Measurements from ENCODE around the gene HYAL3.

Gene HYAL3

GRCh38 chr3:50298836-50299637 is at the start of gene HYAL3, which contains the start of gene NAA80:
Gene HYAL3, minus strand, starts transcription at chr3:50299405. Its CDS starts 3,803 bp downstream, at chr3:50295602.
Gene NAA80, minus strand, starts transcription at chr3:50299405. Its CDS starts 1,942 bp downstream, at chr3:50297463.
- peak; percentile 97 to 99 for DNase-seq

GRCh38 chr3:50347187-50347813 is 48.1 kb upstream of the HYAL3 start:
- DNase-seq, result peak; percentile 56 to 75

GRCh38 chr3:50345586-50346234 is 46.5 kb upstream of the HYAL3 start, which contains the start of gene ZMYND10:
Gene ZMYND10, minus strand, starts transcription at chr3:50345732. Its CDS starts 153 bp downstream, at chr3:50345579.
- DNase-seq, result peak; percentile 64 to 71

- DNase-seq, result no peak
These were observed 45.8 kb upstream of the HYAL3 start for GRCh38 chr3:50345008-50345407.

- no peak for DNase-seq
These were observed 43.8 kb upstream of the HYAL3 start for GRCh38 chr3:50342813-50343633.

- DNase-seq, result no peak
These were observed 42.9 kb upstream of the HYAL3 start for GRCh38 chr3:50341996-50342650.

- no peak for DNase-seq
These were observed 42.3 kb upstream of the HYAL3 start for GRCh38 chr3:50341537-50341936.

GRCh38 chr3:50340448-50341329 is 41.5 kb upstream of the HYAL3 start, which contains the start of gene RASSF1:
Gene RASSF1, minus strand, starts transcription at chr3:50340836. Its CDS starts 31 bp downstream, at chr3:50340805.
- DNase-seq, result peak; percentile 55 to 65

GRCh38 chr3:50340147-50340447 is 40.9 kb upstream of the HYAL3 start:
- DNase-seq, result no peak

- DNase-seq, result no peak
These were observed 40.4 kb upstream of the HYAL3 start for GRCh38 chr3:50339485-50340146.

GRCh38 chr3:50338965-50339364 is 39.8 kb upstream of the HYAL3 start:
- DNase-seq, result no peak

GRCh38 chr3:50337175-50337861 is 38.1 kb upstream of the HYAL3 start:
- peak; percentile 93 to 95 for DNase-seq

GRCh38 chr3:50336452-50337174 is 37.4 kb upstream of the HYAL3 start:
- DNase-seq, result peak in 1 of 2 experiments; percentile 51

- DNase-seq, result no peak
These were observed 35.3 kb upstream of the HYAL3 start for GRCh38 chr3:50334339-50335075.

GRCh38 chr3:50333744-50334328 is 34.6 kb upstream of the HYAL3 start:
- DNase-seq, result no peak

- no peak for DNase-seq
These were observed 32.2 kb upstream of the HYAL3 start for GRCh38 chr3:50331364-50331907.

- DNase-seq, result no peak
These were observed 31.1 kb upstream of the HYAL3 start for GRCh38 chr3:50330330-50330729.

Measured in stimulated activated CD4-positive, alpha-beta T cell treated with anti-CD3 and anti-CD28 coated beads, Interleukin-4, amount 100 ng/mL, for 4 hours (primary cell).